GM12865 (cell line): ENCODE results near the gene GALNTL6.

Experiments used
- DNase-seq: peaks from one replicate; pipeline ENCODE4 v3.0.0; 2010; ENCODE audit warnings: low read depth
- H3K4me3 ChIP-seq: 2 replicates; pipeline ENCODE4 v1.5.1; 2011; ENCODE audit warnings: mild to moderate bottlenecking, low read depth, low read length, control low read depth
- TF ChIP-seq, protein P1 (sequence below): IDR thresholded peaks from 2 replicates; pipeline ENCODE4 v1.5.1; 2011; ENCODE audit warnings: low read length, control low read depth, low read depth, inconsistent platforms; ENCODE audit not compliant: insufficient read depth; ENCODE audit errors: missing control alignments

Gene GALNTL6

DNA sequence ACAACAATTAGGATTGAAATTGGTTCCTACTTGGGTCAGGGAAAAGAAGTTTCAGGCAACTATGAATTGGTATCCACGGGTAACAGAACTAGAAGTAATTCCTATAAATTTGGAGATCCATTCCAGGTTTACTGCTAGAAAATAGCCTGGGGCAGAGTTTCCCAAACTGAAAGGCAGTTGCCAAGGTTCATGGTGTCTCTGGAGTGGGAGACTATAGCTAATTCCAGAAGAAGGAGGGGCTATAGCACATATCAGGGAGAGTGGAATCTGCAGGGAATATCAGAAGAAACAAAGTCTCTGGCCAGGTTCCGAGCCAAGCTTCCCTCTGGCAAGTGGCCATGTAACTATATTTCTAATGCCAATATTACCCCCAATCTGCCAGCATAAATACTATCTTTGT is 166.3 kb downstream of the GALNTL6 start:
- no peak overlapping the region for H3K4me3 ChIP-seq
- TF ChIP-seq, protein P1, sequence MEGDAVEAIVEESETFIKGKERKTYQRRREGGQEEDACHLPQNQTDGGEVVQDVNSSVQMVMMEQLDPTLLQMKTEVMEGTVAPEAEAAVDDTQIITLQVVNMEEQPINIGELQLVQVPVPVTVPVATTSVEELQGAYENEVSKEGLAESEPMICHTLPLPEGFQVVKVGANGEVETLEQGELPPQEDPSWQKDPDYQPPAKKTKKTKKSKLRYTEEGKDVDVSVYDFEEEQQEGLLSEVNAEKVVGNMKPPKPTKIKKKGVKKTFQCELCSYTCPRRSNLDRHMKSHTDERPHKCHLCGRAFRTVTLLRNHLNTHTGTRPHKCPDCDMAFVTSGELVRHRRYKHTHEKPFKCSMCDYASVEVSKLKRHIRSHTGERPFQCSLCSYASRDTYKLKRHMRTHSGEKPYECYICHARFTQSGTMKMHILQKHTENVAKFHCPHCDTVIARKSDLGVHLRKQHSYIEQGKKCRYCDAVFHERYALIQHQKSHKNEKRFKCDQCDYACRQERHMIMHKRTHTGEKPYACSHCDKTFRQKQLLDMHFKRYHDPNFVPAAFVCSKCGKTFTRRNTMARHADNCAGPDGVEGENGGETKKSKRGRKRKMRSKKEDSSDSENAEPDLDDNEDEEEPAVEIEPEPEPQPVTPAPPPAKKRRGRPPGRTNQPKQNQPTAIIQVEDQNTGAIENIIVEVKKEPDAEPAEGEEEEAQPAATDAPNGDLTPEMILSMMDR, result no peak
- DNase-seq, result no peak

DNA sequence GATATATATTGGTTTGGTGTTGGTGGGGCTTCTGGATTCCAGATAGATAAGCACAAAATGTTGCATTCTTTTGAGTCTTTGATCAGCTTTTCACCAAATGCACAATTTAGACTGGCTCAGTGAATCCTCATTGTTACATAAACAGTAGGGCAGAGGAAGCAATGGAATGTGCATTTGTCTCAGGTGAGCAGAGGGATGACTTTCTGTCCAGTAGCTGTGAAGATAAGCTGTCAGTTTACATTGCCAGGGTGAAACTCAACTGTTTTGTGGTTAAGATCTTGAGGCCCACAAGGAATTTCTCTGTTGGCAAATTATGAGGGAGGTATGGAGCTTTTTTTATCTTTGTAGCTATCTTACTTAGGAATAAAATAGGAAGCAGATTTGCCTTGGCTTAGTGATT is 168.0 kb downstream of the GALNTL6 start:
- TF ChIP-seq, protein P1, result no peak
- no peak overlapping the region for H3K4me3 ChIP-seq
- no peak for DNase-seq

DNA sequence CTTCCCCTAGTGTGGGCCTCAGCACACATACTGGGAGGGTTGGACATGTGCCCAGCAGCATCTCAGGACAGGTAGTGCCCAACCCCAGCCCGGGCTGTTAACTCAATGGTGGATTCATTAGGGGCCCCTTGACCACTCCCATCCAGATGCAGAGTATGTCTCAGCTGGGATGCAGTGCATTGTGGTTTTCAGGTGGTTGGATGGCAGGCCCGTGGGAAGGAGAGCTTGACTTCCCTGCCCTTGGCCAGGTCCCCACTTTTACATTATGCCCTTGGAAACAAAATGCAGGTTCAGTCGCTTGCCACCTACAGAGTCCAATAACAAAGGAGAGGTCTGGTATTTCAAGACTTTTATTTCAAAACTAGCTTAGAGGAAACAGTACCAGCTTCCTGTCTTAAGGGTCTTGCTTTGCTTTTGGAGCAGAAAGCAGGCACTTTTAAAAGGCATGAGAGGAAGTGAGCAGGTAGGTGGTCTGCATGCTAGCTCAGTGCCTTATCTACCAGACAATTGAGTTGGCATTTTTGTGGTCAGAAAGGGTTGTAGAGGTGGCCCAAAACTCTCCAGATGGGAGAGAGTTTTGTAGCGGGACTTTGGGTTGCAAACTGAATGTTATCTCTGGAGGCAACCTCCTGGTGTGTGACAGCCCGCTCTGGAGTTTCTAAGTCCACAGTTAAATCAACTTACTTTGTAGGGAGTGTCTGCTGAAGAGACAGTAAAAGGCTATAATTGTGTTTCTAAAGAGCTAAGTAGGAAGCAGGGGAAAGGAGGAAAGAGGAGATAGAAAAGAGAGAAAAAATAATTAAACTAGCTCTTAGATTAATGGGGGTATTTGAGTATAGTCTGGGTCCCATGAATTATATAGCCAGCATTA is 171.0 kb downstream of the GALNTL6 start:
- DNase-seq, result no peak
- TF ChIP-seq, protein P1, result no peak
- no peak overlapping the region for H3K4me3 ChIP-seq

DNA sequence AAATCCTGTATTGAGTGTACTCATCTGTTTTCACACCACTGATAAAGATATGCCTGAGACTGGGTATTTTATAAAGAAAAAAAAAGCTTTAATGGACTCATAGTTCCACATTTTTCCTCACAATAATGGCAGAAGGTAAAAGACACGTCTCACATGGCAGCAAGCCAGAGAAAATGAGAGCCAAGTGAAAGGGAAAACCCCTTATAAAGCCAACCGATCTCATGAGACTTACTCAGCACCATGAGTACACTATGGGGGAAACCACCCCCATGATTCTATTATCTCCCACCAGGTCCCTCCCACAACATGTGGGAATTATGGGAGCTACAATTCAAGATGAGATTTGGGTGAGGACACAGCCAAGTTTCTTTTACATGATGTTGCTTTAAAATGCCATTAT is 171.9 kb downstream of the GALNTL6 start:
- no peak overlapping the region for H3K4me3 ChIP-seq
- peak; percentile 3 for DNase-seq
- TF ChIP-seq, protein P1, result no peak

DNA sequence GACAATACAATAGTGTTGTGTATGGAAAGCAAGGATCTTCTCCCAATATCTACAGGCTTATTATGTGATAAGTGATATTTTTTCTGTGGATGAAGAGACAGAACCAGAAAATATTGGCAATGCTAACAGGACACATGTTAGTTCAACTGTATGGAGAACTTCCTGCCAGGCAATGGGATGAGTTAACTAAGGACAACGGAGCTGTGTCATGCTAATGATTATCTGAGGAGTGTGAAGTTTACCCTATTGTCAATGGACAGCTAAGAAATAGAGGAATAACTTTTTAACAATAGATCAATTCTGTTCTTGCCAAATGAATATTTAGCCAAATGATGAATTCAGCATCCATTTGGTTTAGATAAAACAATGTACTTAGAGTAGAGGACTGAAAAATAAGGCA is 180.0 kb downstream of the GALNTL6 start:
- no peak for DNase-seq

DNA sequence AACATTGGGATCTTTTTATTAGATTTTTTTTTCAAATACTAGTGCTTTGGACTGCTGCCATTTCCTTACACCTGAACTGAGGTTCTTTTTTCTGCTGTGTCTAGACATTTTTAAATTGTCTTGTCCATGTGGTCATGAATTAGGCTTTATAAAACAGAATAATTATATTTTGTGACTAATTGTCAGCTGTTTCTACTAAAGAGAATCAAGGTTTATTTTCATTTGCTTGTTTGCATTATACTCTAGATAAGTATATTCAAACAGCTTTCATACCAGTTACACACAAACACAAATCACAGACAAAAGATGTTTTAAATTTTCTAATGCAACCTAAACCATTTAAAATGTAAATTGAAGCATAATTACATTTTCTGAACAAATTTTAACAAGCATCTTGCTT is 194.7 kb downstream of the GALNTL6 start:
- no peak overlapping the region for H3K4me3 ChIP-seq
- DNase-seq, result no peak
- TF ChIP-seq, protein P1, result no peak

More for the DNA sequence above, 180.0 kb downstream of the GALNTL6 start:
- TF ChIP-seq, protein P1, result no peak
- H3K4me3 ChIP-seq, result no peak overlapping the region
